Measurements from ENCODE around the gene CNTNAP5.

Gene CNTNAP5

GRCh38 chr2:124209441-124209840, 184.4 kb downstream of the CNTNAP5 start:
- H3K4me1 ChIP-seq (ENCODE audit: control insufficient read depth in 1 of 2, insufficient read depth in 2 of 2, low read length in 2 of 2) = no peaks in the 10 kb centered on the region
- H2BK5ac ChIP-seq (ENCODE audit: low read depth, low read length, poor library complexity) = no peak overlapping the region
- H3K9ac ChIP-seq (ENCODE audit: low read length) = no peak overlapping the region
- H3K4me2 ChIP-seq (ENCODE audit: low read length) = no peak overlapping the region
- no peak overlapping the region for H2AFZ ChIP-seq (ENCODE audit: insufficient read depth, low read length, poor library complexity)
- no peak for DNase-seq
- H3K23ac ChIP-seq (ENCODE audit: low read length) = no peak overlapping the region
- H2BK120ac ChIP-seq (ENCODE audit: insufficient read depth, low read length, poor library complexity) = no peak overlapping the region
- no peak overlapping the region for H3K4me3 ChIP-seq (ENCODE audit: low read depth, low read length)
- no CpG with 5 or more reads among the region's 4 CpGs for WGBS (ENCODE audit: extremely low coverage, insufficient coverage, insufficient read length)
- H2AK5ac ChIP-seq (ENCODE audit: low read length) = no peak overlapping the region
- H3K79me1 ChIP-seq (ENCODE audit: low read length) = no peaks in the 10 kb centered on the region
- no peaks in the 10 kb centered on the region for H3K36me3 ChIP-seq (ENCODE audit: control insufficient read depth in 1 of 2, insufficient read depth in 2 of 2, low read length in 2 of 2)
- H4K12ac ChIP-seq (ENCODE audit: low read depth, low read length) = no peak overlapping the region
- no peak overlapping the region for H3K14ac ChIP-seq (ENCODE audit: low read length)
- H2BK12ac ChIP-seq (ENCODE audit: low read length) = no peak overlapping the region
- H3K9me3 ChIP-seq (ENCODE audit: insufficient read depth, low read depth, low read length) = no peaks in the 10 kb centered on the region
- H3K4ac ChIP-seq (ENCODE audit: low read depth, low read length) = no peak overlapping the region
- H3K27me3 ChIP-seq (ENCODE audit: insufficient read depth, low read length) = no peaks in the 10 kb centered on the region
- no peak overlapping the region for H3K27ac ChIP-seq (ENCODE audit: low read depth, low read length)
- no peak overlapping the region for H3K18ac ChIP-seq (ENCODE audit: low read length)
- H4K91ac ChIP-seq (ENCODE audit: low read depth, low read length) = no peak overlapping the region
- no peak overlapping the region for H4K8ac ChIP-seq (ENCODE audit: low read depth, low read length)
- H3K79me2 ChIP-seq (ENCODE audit: control insufficient read depth, insufficient read depth, low read length, poor library complexity) = no peaks in the 10 kb centered on the region

DNA sequence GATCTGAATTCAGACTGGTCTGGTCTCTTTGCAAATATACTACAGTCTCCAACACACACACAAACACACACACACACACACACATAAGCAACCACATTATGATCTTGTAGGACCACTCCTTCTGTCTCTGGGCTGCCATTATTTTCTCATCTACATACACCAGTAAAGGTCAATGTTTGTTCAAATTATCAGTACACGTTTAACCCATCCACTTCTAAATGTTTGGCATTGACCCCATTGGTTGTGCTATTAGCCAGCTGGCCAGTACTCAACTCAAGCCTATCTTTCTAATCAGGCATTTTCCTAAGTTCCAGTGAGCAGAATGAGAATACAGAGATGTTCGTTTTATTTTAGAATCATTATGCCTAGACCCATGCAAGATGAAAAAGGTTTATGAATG, 186.4 kb downstream of the CNTNAP5 start:
- H2BK5ac ChIP-seq (ENCODE audit: low read depth, low read length, poor library complexity) = no peak overlapping the region
- no peak overlapping the region for H2AK5ac ChIP-seq (ENCODE audit: low read length)
- no peak overlapping the region for H2BK120ac ChIP-seq (ENCODE audit: insufficient read depth, low read length, poor library complexity)
- H3K23ac ChIP-seq (ENCODE audit: low read length) = no peak overlapping the region
- no peak overlapping the region for H2AFZ ChIP-seq (ENCODE audit: insufficient read depth, low read length, poor library complexity)
- H3K4me2 ChIP-seq (ENCODE audit: low read length) = no peak overlapping the region
- no peaks in the 10 kb centered on the region for H3K79me2 ChIP-seq (ENCODE audit: control insufficient read depth, insufficient read depth, low read length, poor library complexity)
- no peaks in the 10 kb centered on the region for H3K9me3 ChIP-seq (ENCODE audit: insufficient read depth, low read depth, low read length)
- no peak overlapping the region for H3K18ac ChIP-seq (ENCODE audit: low read length)
- no peak overlapping the region for H4K12ac ChIP-seq (ENCODE audit: low read depth, low read length)
- DNase-seq = no peak
- no peak overlapping the region for H3K4me3 ChIP-seq (ENCODE audit: low read depth, low read length)
- WGBS (ENCODE audit: extremely low coverage, insufficient coverage, insufficient read length) = no CpG with 5 or more reads among the region's 2 CpGs
- no peaks in the 10 kb centered on the region for H3K79me1 ChIP-seq (ENCODE audit: low read length)
- no peaks in the 10 kb centered on the region for H3K4me1 ChIP-seq (ENCODE audit: control insufficient read depth in 1 of 2, insufficient read depth in 2 of 2, low read length in 2 of 2)
- H3K4ac ChIP-seq (ENCODE audit: low read depth, low read length) = no peak overlapping the region
- H3K14ac ChIP-seq (ENCODE audit: low read length) = no peak overlapping the region
- no peak overlapping the region for H4K91ac ChIP-seq (ENCODE audit: low read depth, low read length)
- no peak overlapping the region for H4K8ac ChIP-seq (ENCODE audit: low read depth, low read length)
- no peak overlapping the region for H2BK12ac ChIP-seq (ENCODE audit: low read length)
- H3K36me3 ChIP-seq (ENCODE audit: control insufficient read depth in 1 of 2, insufficient read depth in 2 of 2, low read length in 2 of 2) = no peaks in the 10 kb centered on the region
- H3K27ac ChIP-seq (ENCODE audit: low read depth, low read length) = no peak overlapping the region
- H3K27me3 ChIP-seq (ENCODE audit: insufficient read depth, low read length) = no peaks in the 10 kb centered on the region
- H3K9ac ChIP-seq (ENCODE audit: low read length) = no peak overlapping the region

DNA sequence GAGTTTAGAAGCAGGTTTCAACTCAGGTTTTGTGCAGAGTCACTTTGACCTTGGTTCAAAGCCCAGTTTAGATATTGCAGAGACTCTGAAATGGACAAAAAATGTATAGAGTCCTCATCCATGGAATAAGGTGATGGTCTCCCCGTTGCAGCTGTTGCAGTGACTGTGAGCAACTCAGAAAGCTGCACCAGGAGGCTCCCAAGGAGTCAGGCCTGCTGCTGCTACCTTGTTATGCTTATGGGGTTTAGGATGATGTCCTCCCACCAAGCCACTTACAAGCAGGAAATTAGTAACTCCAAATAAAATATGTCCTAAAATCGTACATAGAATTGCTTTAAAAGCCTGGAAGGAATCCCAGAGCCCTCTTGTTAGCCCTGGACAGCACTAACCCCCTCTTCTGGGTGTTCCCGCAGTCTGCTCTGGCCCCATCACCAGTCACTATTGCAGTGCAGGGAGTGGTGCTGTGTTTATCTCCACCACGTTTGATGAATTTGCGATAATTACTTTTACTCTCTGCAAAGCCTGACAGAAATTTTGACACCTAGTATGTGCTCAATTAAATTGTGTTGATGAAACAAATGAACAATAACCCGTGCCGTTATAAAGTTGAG, 189.0 kb downstream of the CNTNAP5 start:
- Histone ChIP-seq H4K8ac (ENCODE audit: low read depth, low read length) (no peak overlapping the region), H3K23ac (ENCODE audit: low read length) (no peak overlapping the region), H3K36me3 (ENCODE audit: control insufficient read depth in 1 of 2, insufficient read depth in 2 of 2, low read length in 2 of 2) (no peaks in the 10 kb centered on the region), H2BK12ac (ENCODE audit: low read length) (no peak overlapping the region), H4K12ac (ENCODE audit: low read depth, low read length) (no peak overlapping the region), H3K18ac (ENCODE audit: low read length) (no peak overlapping the region), H3K79me1 (ENCODE audit: low read length) (no peaks in the 10 kb centered on the region), H2BK120ac (ENCODE audit: insufficient read depth, low read length, poor library complexity) (no peak overlapping the region), H4K91ac (ENCODE audit: low read depth, low read length) (no peak overlapping the region), H3K14ac (ENCODE audit: low read length) (no peak overlapping the region), H3K9ac (ENCODE audit: low read length) (no peak overlapping the region), H3K4me1 (ENCODE audit: control insufficient read depth in 1 of 2, insufficient read depth in 2 of 2, low read length in 2 of 2) (no peaks in the 10 kb centered on the region), H3K27ac (ENCODE audit: low read depth, low read length) (no peak overlapping the region), H3K79me2 (ENCODE audit: control insufficient read depth, insufficient read depth, low read length, poor library complexity) (no peaks in the 10 kb centered on the region), H3K9me3 (ENCODE audit: insufficient read depth, low read depth, low read length) (no peaks in the 10 kb centered on the region), H3K4ac (ENCODE audit: low read depth, low read length) (no peak overlapping the region), H3K27me3 (ENCODE audit: insufficient read depth, low read length) (no peaks in the 10 kb centered on the region), H3K4me3 (ENCODE audit: low read depth, low read length) (no peak overlapping the region), H2AK5ac (ENCODE audit: low read length) (no peak overlapping the region), H2BK5ac (ENCODE audit: low read depth, low read length, poor library complexity) (no peak overlapping the region), H2AFZ (ENCODE audit: insufficient read depth, low read length, poor library complexity) (no peak overlapping the region), H3K4me2 (ENCODE audit: low read length) (no peak overlapping the region)
- WGBS (ENCODE audit: extremely low coverage, insufficient coverage, insufficient read length) = no CpG with 5 or more reads among the region's 7 CpGs
- no peak for DNase-seq

DNA sequence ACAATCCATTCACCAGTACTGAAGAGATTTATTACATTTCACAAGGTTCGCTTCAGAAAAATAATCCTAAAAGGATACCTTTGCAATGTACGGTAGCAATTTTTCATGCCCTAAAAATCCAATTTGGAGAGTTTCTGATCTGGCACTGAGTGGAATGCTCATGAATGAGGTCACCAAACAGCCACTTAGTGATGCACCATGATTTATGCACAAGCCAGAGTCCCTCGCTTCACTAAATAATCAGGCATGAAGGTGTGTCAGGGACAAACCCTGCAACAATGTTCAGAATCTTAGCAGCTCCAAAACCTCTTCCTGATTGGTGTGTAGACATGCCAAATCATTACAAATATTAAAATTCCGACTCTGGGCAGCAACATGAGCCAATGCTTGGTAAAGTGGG, 221.1 kb downstream of the CNTNAP5 start:
- DNase-seq = no peak
- H3K27ac ChIP-seq (ENCODE audit: low read depth, low read length) = no peak overlapping the region
- H3K4ac ChIP-seq (ENCODE audit: low read depth, low read length) = no peak overlapping the region
- no peak overlapping the region for H2BK5ac ChIP-seq (ENCODE audit: low read depth, low read length, poor library complexity)
- H3K14ac ChIP-seq (ENCODE audit: low read length) = no peak overlapping the region
- H3K36me3 ChIP-seq (ENCODE audit: control insufficient read depth in 1 of 2, insufficient read depth in 2 of 2, low read length in 2 of 2) = no peaks in the 10 kb centered on the region
- H4K8ac ChIP-seq (ENCODE audit: low read depth, low read length) = no peak overlapping the region
- H3K18ac ChIP-seq (ENCODE audit: low read length) = no peak overlapping the region
- H2BK12ac ChIP-seq (ENCODE audit: low read length) = no peak overlapping the region
- no peak overlapping the region for H4K91ac ChIP-seq (ENCODE audit: low read depth, low read length)
- H3K9ac ChIP-seq (ENCODE audit: low read length) = no peak overlapping the region
- H3K4me2 ChIP-seq (ENCODE audit: low read length) = no peak overlapping the region
- H2AK5ac ChIP-seq (ENCODE audit: low read length) = no peak overlapping the region
- no peak overlapping the region for H3K4me3 ChIP-seq (ENCODE audit: low read depth, low read length)
- H2AFZ ChIP-seq (ENCODE audit: insufficient read depth, low read length, poor library complexity) = no peak overlapping the region
- no peaks in the 10 kb centered on the region for H3K4me1 ChIP-seq (ENCODE audit: control insufficient read depth in 1 of 2, insufficient read depth in 2 of 2, low read length in 2 of 2)
- H3K27me3 ChIP-seq (ENCODE audit: insufficient read depth, low read length) = no peaks in the 10 kb centered on the region
- no peaks in the 10 kb centered on the region for H3K79me2 ChIP-seq (ENCODE audit: control insufficient read depth, insufficient read depth, low read length, poor library complexity)
- H2BK120ac ChIP-seq (ENCODE audit: insufficient read depth, low read length, poor library complexity) = no peak overlapping the region
- H3K23ac ChIP-seq (ENCODE audit: low read length) = no peak overlapping the region
- no CpG with 5 or more reads among the region's 4 CpGs for WGBS (ENCODE audit: extremely low coverage, insufficient coverage, insufficient read length)
- no peaks in the 10 kb centered on the region for H3K79me1 ChIP-seq (ENCODE audit: low read length)
- H4K12ac ChIP-seq (ENCODE audit: low read depth, low read length) = no peak overlapping the region
- no peaks in the 10 kb centered on the region for H3K9me3 ChIP-seq (ENCODE audit: insufficient read depth, low read depth, low read length)
